NCI-H345 (cell line): ENCODE measurements around the gene XIST.
"Not testable (repeated sequence)": the region's sequence is repeated elsewhere in the genome, so short reads cannot be mapped to it uniquely, and the experiment has no call there.

Source experiments
- DNase-seq: peaks from one replicate; lab custom pipeline; 2025; lab: John Stamatoyannopoulos, UW

XIST gene

DNA sequence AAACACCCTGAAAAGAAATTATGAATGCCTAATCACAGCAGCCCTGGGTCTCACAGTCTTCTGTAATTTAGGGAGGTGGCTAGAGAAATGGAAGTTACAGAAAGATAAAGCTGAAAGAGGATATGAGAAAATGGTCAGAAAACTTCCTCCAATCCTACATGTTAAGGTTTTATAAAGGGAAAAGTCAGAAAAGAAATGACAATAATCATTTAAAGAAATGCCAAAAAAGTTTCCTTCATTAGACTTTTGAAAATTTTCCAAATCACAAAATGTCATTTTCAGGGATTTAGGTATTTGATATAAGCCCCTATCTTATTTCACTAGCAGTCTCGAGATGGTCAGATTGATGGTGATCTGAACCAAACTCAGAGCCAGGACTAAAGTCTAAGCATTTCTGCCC, 13.4 kb downstream of the XIST start:
- DNase-seq, result no peak

DNA sequence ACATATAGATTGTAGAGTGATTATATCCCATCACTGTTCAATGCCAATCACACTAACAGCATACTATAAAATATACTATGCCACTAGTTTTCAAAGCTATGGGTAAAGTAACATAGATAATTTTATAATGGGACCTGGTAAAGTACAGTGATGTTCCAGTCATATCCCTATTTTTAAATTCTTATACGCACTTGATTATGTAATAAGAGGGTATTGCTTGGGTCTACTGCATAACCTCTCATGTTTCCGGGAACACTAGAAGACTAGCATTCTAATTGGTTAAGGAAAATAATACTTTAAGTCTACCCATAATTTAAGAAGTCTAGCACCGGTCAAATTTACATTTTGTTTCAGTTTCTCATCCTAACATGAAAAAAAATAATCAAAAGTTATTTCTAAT, 14.4 kb downstream of the XIST start:
- DNase-seq, result no peak

DNA sequence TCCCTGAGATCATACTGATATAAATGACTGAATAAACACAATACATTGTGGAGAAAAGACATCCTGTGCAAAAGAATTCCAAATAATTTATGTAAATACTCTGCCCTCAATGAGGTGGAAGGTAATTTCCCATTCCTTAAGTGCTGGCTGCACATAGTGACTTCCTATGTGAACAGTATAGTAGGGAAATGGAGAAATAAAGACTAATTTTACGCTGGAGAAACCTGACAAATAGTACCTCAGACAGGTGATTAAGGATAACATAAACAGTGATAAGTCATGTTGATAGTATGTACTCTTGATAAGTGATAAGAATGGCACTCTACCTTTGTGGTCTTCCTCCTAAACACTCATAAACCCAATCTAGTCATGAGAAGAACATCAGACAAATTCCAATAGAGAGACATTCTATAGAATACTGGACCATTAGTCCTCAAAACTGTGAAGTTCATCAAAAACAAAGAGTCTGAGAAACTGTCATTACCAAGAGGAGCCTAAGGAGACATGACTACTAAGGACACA, 15.5 kb downstream of the XIST start:
- DNase-seq, result no peak

GRCh38 chrX:73834219-73834618, 18.3 kb downstream of the XIST start:
- no peak for DNase-seq

GRCh38 chrX:73832319-73832718, 20.2 kb downstream of the XIST start:
- DNase-seq, result no peak

GRCh38 chrX:73831500-73831899, 21.0 kb downstream of the XIST start:
- no peak for DNase-seq

GRCh38 chrX:73830489-73831414, 21.8 kb downstream of the XIST start:
- DNase-seq, result no peak

- no peak for DNase-seq
Measured at GRCh38 chrX:73829890-73830466, 22.5 kb downstream of the XIST start.

DNA sequence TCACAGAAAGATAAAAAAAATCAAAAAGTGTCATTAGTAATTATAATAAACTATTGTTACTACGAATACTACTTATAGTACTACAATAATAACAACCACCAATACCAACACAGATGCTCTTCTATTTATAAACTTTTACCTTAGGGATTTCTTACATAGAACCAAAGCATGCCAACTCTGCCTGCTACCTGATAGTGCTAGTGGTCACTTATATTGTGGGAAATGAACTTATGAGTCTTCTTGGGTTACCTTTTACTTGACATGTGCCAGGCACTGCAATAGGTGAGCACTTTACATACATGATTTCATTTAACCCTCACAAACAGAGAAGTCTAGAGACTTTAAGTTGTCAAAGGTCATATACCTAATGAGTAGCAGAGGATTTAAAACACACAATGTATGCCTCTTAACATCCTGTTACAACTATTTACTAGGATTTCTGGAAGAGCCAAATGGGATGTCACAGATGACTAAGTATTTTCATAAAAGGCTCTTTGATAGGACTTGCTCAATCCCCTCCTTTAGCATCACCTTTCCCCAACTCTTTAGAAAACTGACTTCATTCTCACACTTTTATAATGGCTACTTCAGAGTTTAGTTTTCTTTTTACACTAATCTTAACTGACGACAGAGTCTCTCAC, 24.3 kb downstream of the XIST start:
- no peak for DNase-seq

GRCh38 chrX:73827406-73827805, 25.1 kb downstream of the XIST start:
- no peak for DNase-seq

GRCh38 chrX:73826996-73827395, 25.5 kb downstream of the XIST start:
- DNase-seq, result no peak

DNA sequence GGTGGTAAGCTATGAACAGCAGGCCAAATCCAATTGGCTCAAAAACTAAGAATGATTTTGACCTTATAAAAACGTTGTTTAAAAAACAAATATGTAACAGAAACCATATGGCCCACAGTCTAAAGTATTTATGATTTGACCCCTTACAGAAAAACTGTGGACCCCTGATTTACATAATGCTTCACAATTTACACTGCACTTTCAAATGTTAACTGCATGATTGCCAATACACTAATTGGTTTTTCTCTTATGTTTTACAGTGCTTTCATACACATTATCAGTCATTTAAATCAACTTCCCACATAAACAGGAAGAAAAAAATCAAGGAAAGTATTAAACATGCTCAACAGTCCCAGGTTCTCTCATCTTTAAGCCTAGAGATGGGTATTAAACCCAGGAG, 26.9 kb downstream of the XIST start:
- DNase-seq, result no peak

- no peak for DNase-seq
Measured at GRCh38 chrX:73823473-73824004, 29.0 kb downstream of the XIST start.

- DNase-seq, result no peak
Measured at GRCh38 chrX:73822775-73823174, 29.7 kb downstream of the XIST start.

- no peak for DNase-seq
Measured at GRCh38 chrX:73821921-73822559, 30.5 kb downstream of the XIST start.

DNA sequence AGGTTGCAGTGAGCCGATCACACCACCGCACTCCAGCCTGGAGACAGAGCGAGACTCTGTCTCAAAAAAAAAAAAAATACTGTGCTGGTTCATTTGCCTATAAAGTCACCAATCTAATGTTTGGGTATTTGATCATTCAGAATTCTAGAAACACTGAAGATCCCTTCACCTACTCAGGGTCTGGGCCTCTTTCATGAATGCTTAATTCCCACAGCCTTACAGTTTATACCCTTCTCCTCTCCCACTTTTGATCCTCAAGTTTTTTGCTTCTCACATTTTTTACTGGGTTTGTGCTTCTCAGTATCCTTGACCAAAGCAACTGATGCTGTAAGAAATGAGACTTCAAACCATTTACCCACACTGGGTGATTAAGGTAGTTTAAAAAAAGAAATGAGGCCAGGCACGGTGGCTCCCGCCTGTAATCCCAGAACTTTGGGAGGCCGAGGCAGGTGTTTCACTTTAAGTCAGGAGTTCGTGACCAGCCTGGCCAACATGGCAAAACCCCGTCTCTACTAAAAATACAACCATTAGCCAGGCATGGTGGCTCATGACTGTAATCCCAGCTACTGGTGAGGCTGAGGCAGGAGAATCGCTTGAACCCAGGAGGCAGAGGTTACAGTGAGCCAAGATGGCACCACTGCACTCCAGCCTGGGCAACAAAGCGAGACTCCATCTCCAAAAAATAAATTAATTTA, 32.5 kb downstream of the XIST start:
- not testable (repeated sequence) for DNase-seq

DNA sequence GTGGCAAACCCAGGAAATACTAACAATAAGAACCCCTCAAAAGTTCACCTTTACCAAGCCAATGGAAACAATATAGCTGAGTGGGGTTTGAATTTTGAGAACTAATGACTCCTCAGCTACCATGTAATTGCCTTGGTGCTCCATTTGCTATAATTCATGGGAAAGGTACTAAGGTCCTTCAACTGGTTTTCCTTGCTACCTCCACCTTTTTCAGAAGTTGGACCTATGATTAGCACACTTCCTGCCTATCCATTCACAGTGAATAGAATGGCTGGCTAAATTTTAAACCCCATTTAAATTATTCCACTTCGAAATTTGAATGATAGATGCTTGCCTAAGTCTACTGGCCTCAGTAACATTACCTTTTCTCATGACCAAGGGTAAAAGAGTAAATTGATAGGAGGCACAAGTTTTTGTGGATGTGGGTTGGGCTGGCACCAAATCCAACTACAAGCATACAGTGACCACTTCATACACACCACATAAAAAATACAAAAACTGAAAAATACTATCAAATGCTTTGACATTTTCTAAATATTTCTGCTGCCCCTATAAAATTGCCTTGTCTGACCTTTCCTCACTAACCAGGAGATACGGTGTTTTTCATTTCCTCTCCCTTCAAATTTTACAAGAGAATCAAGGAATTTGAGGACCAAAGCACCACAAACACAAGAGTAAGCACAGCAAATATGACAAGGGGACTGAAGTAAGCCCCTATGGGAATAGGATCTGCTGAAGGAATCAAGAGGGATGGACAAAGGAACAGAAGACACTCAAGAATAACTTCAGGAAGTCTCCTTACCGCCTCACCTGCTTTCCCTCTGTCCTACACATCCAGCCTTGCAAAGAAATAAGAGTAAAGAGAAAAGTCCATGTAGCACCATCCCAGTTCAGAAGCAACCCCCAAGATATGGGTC, 34.1 kb downstream of the XIST start:
- DNase-seq, result no peak

DNA sequence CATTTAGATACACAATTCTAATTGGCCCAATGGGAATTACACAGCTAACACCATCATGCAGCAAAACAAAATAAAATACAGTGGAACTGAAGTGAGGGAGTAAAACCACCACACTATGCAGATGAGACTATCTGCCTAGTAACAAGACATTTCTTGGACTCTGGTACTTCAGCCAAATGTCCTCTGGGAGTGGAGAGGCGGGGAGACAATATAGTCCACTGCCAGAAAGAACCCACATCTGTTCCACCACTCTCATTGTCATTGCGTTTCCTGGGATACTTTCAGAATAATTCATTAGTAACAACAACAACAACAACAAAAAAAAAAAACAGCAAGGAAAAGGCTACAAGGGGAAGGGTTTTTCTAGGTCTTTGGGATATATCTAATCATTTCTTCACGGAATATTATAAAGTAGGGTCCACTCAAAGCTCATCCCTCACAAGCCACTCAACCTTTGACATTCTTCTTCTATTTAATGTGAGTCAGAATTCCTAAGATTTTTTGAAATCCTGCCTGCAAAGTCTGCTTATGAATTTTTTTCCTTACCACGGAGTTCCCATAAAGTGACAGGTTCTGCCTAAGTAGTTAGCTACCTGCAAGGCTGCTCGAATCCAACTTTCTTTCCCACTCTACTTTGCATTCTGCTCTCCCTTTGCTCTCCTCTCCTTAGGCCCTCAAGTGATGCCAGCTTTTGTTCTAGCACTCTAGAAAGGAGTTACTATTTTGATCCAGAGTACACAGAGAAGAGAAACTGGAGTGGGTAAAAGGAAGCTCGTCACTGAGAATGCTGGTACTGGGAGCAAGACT, 34.9 kb downstream of the XIST start:
- DNase-seq, result no peak

DNA sequence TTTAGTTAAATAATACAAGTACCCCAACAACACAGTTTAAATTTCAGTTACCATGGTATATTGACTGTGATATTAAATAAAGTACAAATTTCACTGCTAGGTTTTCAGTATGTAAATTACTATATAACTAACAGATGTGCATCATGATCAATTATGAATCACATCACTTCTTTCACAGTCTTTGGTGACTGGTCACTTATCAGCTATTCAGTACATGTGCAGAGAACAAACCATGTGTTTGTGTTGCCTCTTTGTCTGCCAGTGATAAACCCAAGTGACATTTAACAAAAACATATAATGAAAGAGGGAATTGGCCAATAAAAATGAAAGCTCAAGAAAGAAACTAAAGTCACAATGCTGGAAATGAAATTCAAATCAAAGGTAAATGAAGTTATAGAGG, 40.3 kb downstream of the XIST start:
- DNase-seq, result no peak

GRCh38 chrX:73804109-73804508, 48.4 kb downstream of the XIST start:
- DNase-seq, result not testable (repeated sequence)
